ENCODE measurements around the gene PCBD2.
"Not testable (repeated sequence)": the region's sequence is repeated elsewhere in the genome, so short reads cannot be mapped to it uniquely, and the experiment has no call there.

PCBD2 gene

DNA sequence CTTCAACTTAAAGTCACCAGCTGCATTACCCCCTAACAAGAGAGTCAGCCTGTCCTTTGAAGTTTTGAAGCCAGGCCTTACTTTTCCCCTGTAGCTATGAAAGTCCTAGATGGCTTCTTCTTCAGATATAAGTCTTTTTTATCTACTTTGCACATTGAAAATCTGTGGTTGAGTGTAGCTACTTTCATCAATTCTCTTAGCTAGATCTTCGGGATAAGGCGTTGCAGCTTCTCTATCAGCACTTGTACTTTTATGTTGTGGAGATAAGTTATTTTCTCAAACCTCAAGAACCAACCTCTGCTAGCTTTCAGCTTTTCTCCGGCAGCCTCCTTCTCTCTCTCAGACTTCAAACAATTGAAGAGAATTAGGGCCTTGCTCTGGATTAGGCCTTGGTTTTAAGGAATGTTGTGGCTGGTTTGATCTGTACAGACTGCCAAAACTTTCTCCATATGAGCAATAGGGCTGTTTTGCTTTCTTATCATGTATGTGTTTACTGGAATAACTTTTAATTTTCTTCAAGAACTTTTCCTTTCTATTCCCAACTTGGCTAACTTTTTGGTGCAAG lies 84.4 kb downstream of the PCBD2 start:
- no peak overlapping the region for H3K27ac ChIP-seq (ENCODE audit: low read depth, low read length, poor library complexity, severe bottlenecking)
- peaks cover 4% of the 10 kb centered on the region for H3K4me1 ChIP-seq (ENCODE audit: insufficient read depth, low read length, severe bottlenecking)
- no peaks in the 10 kb centered on the region for H4K20me1 ChIP-seq (ENCODE audit: insufficient read depth, low read length)
- H3K9ac ChIP-seq (ENCODE audit: low read length) = no peak overlapping the region
- H3F3A ChIP-seq (ENCODE audit: insufficient read depth, low read length) = no peaks in the 10 kb centered on the region
- no peaks in the 10 kb centered on the region for H3K79me2 ChIP-seq (ENCODE audit: insufficient read depth, low read length)
- H3K36me3 ChIP-seq (ENCODE audit: insufficient read depth, low read length) = no peaks in the 10 kb centered on the region; the same call in 1 of the 2 replicates
- peaks cover 9% of the 10 kb centered on the region; the same call in 1 of the 2 replicates for H3K9me3 ChIP-seq (ENCODE audit: low read length)
- H3K9me2 ChIP-seq (ENCODE audit: low read depth, low read length) = no peaks in the 10 kb centered on the region
- TF ChIP-seq, protein P1, sequence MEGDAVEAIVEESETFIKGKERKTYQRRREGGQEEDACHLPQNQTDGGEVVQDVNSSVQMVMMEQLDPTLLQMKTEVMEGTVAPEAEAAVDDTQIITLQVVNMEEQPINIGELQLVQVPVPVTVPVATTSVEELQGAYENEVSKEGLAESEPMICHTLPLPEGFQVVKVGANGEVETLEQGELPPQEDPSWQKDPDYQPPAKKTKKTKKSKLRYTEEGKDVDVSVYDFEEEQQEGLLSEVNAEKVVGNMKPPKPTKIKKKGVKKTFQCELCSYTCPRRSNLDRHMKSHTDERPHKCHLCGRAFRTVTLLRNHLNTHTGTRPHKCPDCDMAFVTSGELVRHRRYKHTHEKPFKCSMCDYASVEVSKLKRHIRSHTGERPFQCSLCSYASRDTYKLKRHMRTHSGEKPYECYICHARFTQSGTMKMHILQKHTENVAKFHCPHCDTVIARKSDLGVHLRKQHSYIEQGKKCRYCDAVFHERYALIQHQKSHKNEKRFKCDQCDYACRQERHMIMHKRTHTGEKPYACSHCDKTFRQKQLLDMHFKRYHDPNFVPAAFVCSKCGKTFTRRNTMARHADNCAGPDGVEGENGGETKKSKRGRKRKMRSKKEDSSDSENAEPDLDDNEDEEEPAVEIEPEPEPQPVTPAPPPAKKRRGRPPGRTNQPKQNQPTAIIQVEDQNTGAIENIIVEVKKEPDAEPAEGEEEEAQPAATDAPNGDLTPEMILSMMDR (IDR thresholded peaks at IDR 0.05; ENCODE audit: low read length) = no peak
- TF ChIP-seq EZH2 (IDR thresholded peaks at IDR 0.05; ENCODE audit: borderline replicate concordance, low read length) = no peak
- H3K4me2 ChIP-seq (ENCODE audit: low read length) = no peak overlapping the region
- no peaks in the 10 kb centered on the region for H3K27me3 ChIP-seq (ENCODE audit: insufficient read depth, low read length)
- no peak overlapping the region for H2AFZ ChIP-seq (ENCODE audit: low read length)
- H3K4me3 ChIP-seq (ENCODE audit: low read depth, low read length, poor library complexity, severe bottlenecking) = no peak overlapping the region

DNA sequence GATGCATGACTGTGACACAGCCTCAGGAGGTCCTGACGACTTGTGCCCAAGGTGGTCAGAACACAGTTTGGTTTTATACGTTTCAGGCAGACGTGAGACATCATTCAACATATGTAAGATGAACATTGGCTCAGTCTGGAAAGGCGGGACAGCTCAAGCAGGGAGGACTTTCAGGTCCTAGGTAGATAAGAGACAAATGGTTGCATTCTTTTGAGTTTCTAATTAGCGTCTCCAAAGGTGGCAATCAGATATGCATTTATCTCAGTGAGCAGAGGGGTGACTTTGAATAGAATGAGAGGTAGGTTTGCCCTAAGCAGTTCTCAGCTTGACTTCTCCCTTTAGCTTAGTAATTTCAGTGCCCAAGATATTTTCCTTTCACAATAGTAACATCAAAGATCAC lies 85.3 kb downstream of the PCBD2 start:
- not testable (repeated sequence) for H3K4me3 ChIP-seq (ENCODE audit: low read depth, low read length, poor library complexity, severe bottlenecking); H3K27me3 ChIP-seq (ENCODE audit: insufficient read depth, low read length); H3K27ac ChIP-seq (ENCODE audit: low read depth, low read length, poor library complexity, severe bottlenecking); H3K79me2 ChIP-seq (ENCODE audit: insufficient read depth, low read length); H3K9me2 ChIP-seq (ENCODE audit: low read depth, low read length); H3K9ac ChIP-seq (ENCODE audit: low read length); H2AFZ ChIP-seq (ENCODE audit: low read length); H4K20me1 ChIP-seq (ENCODE audit: insufficient read depth, low read length); H3K9me3 ChIP-seq (ENCODE audit: low read length); H3K4me2 ChIP-seq (ENCODE audit: low read length); H3K36me3 ChIP-seq (ENCODE audit: insufficient read depth, low read length); H3F3A ChIP-seq (ENCODE audit: insufficient read depth, low read length)
- H3K4me1 ChIP-seq (ENCODE audit: insufficient read depth, low read length, severe bottlenecking) = peaks cover 12% of the 10 kb centered on the region

DNA sequence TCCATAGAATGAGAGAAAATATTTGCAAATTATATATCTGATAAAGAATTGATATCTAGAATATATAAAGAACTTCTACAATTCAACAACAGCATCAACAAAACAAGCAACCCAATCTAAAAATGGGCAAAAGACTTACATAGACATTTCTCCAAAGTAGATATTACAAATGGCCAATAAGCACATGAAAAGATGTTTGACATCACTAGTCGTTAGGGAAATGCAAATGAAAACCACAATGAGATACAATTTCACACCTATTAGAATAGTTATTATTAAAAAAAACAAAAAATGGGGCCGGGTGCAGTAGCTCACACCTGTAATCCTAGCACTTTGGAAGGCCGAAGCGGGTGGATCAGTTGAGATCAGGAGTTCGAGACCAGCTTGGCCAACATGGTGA lies 87.2 kb downstream of the PCBD2 start:
- Histone ChIP-seq H3K9me3 (ENCODE audit: low read length) (peaks cover 9% of the 10 kb centered on the region; the same call in 1 of the 2 replicates), H3K9me2 (ENCODE audit: low read depth, low read length) (no peaks in the 10 kb centered on the region), H3K4me3 (ENCODE audit: low read depth, low read length, poor library complexity, severe bottlenecking) (no peak overlapping the region), H3K27ac (ENCODE audit: low read depth, low read length, poor library complexity, severe bottlenecking) (no peak overlapping the region), H3K79me2 (ENCODE audit: insufficient read depth, low read length) (no peaks in the 10 kb centered on the region), H3K9ac (ENCODE audit: low read length) (no peak overlapping the region), H3K36me3 (ENCODE audit: insufficient read depth, low read length) (no peaks in the 10 kb centered on the region; the same call in 1 of the 2 replicates), H3F3A (ENCODE audit: insufficient read depth, low read length) (no peaks in the 10 kb centered on the region), H3K4me2 (ENCODE audit: low read length) (no peak overlapping the region), H3K4me1 (ENCODE audit: insufficient read depth, low read length, severe bottlenecking) (peaks cover 16% of the 10 kb centered on the region), H3K27me3 (ENCODE audit: insufficient read depth, low read length) (no peaks in the 10 kb centered on the region), H2AFZ (ENCODE audit: low read length) (no peak overlapping the region), H4K20me1 (ENCODE audit: insufficient read depth, low read length) (no peaks in the 10 kb centered on the region)
- no peak for TF ChIP-seq EZH2 (IDR thresholded peaks at IDR 0.05; ENCODE audit: borderline replicate concordance, low read length)
- TF ChIP-seq, protein P1 (IDR thresholded peaks at IDR 0.05; ENCODE audit: low read length) = no peak

DNA sequence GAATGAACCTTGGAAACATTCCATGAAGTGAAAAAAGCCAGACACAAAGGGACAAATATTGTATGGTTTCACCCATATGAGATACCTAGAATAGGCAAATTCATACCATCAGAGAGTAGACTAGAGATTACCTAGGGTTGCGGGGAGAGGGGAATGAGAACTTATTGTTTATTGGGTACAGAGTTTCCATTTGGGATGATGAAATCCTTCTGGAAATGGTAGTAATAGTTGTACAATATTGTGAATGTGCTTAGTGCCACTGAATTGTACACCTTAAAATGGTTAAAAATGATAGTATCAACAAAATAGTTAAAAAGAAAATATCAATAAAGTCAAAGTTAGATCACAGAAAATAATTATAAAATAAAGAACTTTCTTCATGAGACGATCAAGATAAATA lies 88.2 kb downstream of the PCBD2 start:
- Histone ChIP-seq H3K79me2 (ENCODE audit: insufficient read depth, low read length) (no peaks in the 10 kb centered on the region), H3K4me1 (ENCODE audit: insufficient read depth, low read length, severe bottlenecking) (peaks cover 16% of the 10 kb centered on the region), H3K27ac (ENCODE audit: low read depth, low read length, poor library complexity, severe bottlenecking) (no peak overlapping the region), H3K9me3 (ENCODE audit: low read length) (peaks cover 9% of the 10 kb centered on the region; the same call in 1 of the 2 replicates), H4K20me1 (ENCODE audit: insufficient read depth, low read length) (no peaks in the 10 kb centered on the region), H3K9ac (ENCODE audit: low read length) (no peak overlapping the region), H3K4me2 (ENCODE audit: low read length) (no peak overlapping the region), H3K4me3 (ENCODE audit: low read depth, low read length, poor library complexity, severe bottlenecking) (no peak overlapping the region), H3K27me3 (ENCODE audit: insufficient read depth, low read length) (no peaks in the 10 kb centered on the region), H3F3A (ENCODE audit: insufficient read depth, low read length) (no peaks in the 10 kb centered on the region), H3K36me3 (ENCODE audit: insufficient read depth, low read length) (no peaks in the 10 kb centered on the region; the same call in 1 of the 2 replicates), H3K9me2 (ENCODE audit: low read depth, low read length) (no peaks in the 10 kb centered on the region), H2AFZ (ENCODE audit: low read length) (no peak overlapping the region)
- TF ChIP-seq, protein P1 (IDR thresholded peaks at IDR 0.05; ENCODE audit: low read length) = no peak
- TF ChIP-seq EZH2 (IDR thresholded peaks at IDR 0.05; ENCODE audit: borderline replicate concordance, low read length) = no peak
